Activated naive CD8-positive, alpha-beta T cell treated with anti-CD3 and anti-CD28 coated beads, Interleukin-2, amount 10 ng/mL, durations not matched to agents 7 days and 5 days (primary cell): ENCODE results near the gene KNG1. TPM values are rescaled to one million over a fixed set of nuclear protein-coding genes. Genes with fewer than 3 reads are reported as not detected.

Source experiments
- ATAC-seq: fragments of 150-1000 bp; cut with Tn5 transposase; one replicate; pipeline ENCODE4 v1.10.0; 2021; ENCODE audit warnings: low read depth, moderate library complexity
- POLR2A ChIA-PET: fragments of 350-600 bp; sonication (Branson Sonifier 250); formaldehyde crosslinking; loops from one replicate; lab custom pipeline; 2021; ENCODE audit warnings: antibody characterized with exemption; lab: Charles Lee
- DNase-seq: peaks from one replicate; pipeline ENCODE4 v3.0.0; 2021
- H3K27ac Mint-ChIP-seq: one replicate; pipeline ENCODE4 v1.8.0; 2022; ENCODE audit warnings: mild to moderate bottlenecking, mixed read lengths
- H3K27me3 Mint-ChIP-seq: one replicate; pipeline ENCODE4 v1.8.0; 2022; ENCODE audit warnings: mild to moderate bottlenecking, moderate library complexity, mixed read lengths
- H3K36me3 Mint-ChIP-seq: one replicate; pipeline ENCODE4 v1.8.0; 2021; ENCODE audit warnings: mild to moderate bottlenecking, mixed read lengths
- H3K4me1 Mint-ChIP-seq: one replicate; pipeline ENCODE4 v1.8.0; 2021; ENCODE audit warnings: mixed read lengths
- H3K4me3 Mint-ChIP-seq: one replicate; pipeline ENCODE4 v1.8.0; 2022; ENCODE audit warnings: mild to moderate bottlenecking, moderate library complexity, mixed read lengths
- H3K9me3 Mint-ChIP-seq: one replicate; pipeline ENCODE4 v1.8.0; 2021; ENCODE audit warnings: mixed read lengths
- total RNA-seq, 2 experiments: library from RNA; stranded (reverse); gene quantifications; one replicate each; pipeline ENCODE4 v1.2.3, GENCODE V29; 2021

The KNG1 gene
- total RNA-seq, 2 experiments from 2014 or later: not detected

GRCh38 chr3:186732169-186732766, 15.1 kb downstream of the KNG1 start:
- Mint-ChIP-seq H3K9me3 (no peaks in the 10 kb centered on the region), H3K36me3 (no peaks in the 10 kb centered on the region), H3K4me1 (peaks cover 5% of the 10 kb centered on the region), H3K27me3 (peaks cover 2% of the 10 kb centered on the region), H3K27ac (no peak overlapping the region), H3K4me3 (no peak overlapping the region)
- DNase-seq (no peak), ATAC-seq (no peak)
- POLR2A ChIA-PET: no interaction called here

DNA sequence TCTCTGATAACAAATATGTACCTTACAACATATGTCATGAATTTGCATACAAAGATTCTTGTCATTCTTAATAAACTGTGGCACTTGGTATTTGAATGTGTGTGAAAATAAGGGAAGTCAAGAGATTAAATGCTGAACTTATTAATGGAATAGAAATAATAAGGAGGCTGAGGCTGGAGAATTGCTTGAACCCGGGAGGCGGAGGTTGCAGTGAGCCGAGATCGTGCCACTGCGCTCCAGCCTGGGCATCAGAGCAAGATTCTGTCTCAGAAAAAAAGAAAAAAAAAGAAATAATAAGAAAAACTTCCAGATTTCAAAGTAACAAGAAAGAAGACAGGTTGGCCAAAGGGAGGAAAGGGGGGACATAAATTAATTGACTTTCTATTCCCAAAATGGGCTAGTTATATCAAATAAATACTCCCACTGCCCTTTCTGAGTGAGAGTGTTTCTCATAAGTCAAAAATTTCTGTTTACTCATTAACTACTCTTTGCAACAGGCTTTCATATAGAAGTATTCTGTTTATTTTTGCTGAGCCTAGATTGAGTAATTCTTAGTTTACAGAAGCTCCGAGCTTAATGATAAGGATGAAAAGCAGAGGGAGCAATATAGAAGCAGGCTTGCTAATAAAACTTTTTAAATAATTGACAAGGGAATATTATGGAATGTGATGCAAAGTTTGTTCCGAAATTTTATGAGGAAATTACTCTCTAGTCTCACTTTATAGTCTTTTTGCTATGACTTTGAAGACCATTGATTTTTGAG, 25.6 kb downstream of the KNG1 start:
- H3K27ac Mint-ChIP-seq: no peak overlapping the region
- POLR2A ChIA-PET: no interaction called here
- no peak for ATAC-seq
- H3K9me3 Mint-ChIP-seq: no peaks in the 10 kb centered on the region
- no peak overlapping the region for H3K4me3 Mint-ChIP-seq
- DNase-seq: no peak
- peaks cover 3% of the 10 kb centered on the region for H3K4me1 Mint-ChIP-seq
- no peaks in the 10 kb centered on the region for H3K27me3 Mint-ChIP-seq
- H3K36me3 Mint-ChIP-seq: peaks cover 2% of the 10 kb centered on the region

- Mint-ChIP-seq H3K4me3 (no peak overlapping the region), H3K9me3 (no peaks in the 10 kb centered on the region), H3K4me1 (peaks cover 8% of the 10 kb centered on the region), H3K27me3 (no peaks in the 10 kb centered on the region), H3K27ac (no peak overlapping the region), H3K36me3 (peaks cover 2% of the 10 kb centered on the region)
- POLR2A ChIA-PET: no interaction called here
- no peak for ATAC-seq
- no peak for DNase-seq
Observed at GRCh38 chr3:186743666-186744065, 26.5 kb downstream of the KNG1 start.

DNA sequence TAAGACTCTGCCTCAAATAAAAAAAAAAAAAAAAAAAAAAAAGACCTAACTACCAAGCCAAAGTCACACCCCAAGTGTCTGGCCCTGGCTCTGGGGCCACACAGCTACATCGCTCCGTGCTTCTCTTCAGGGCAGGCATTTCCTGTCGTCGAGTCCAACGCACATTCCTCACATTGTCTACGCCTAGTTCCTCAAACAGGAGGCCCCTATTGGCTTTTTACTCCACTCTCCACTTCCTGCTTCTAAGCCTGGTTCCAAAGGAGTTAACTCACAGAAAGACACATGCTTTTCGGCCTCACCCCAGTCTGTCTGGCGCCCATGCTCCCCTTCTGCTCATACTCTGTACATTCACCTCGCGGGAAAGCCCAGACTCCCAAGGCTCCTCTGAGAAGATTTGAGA, 28.8 kb downstream of the KNG1 start:
- H3K4me3 Mint-ChIP-seq: no peak overlapping the region
- H3K36me3 Mint-ChIP-seq: peaks cover 2% of the 10 kb centered on the region
- POLR2A ChIA-PET: no interaction called here
- H3K9me3 Mint-ChIP-seq: no peaks in the 10 kb centered on the region
- no peaks in the 10 kb centered on the region for H3K27me3 Mint-ChIP-seq
- peak; percentile 78 for ATAC-seq
- DNase-seq: no peak
- peaks cover 8% of the 10 kb centered on the region for H3K4me1 Mint-ChIP-seq
- H3K27ac Mint-ChIP-seq: peak overlapping the region; percentile 0

DNA sequence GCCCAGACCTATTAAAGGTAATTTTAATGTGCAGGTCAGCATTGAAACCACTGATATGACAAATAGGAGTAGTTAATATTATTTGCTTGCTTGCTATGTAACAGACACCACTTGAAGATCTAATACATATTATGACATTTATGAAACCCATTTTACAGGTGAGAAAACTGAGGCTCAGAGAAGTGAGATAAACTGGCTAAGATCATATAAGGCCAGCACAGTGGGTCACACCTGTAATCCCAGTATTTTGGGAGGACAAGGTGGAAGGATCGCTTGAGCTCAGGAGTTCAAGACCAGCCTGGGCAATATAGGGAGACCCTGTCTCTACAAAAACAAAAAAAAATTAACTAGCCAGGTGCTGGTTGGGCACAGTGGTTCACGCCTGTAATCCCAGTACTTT, 33.2 kb downstream of the KNG1 start:
- no peak for DNase-seq
- H3K9me3 Mint-ChIP-seq: no peaks in the 10 kb centered on the region
- no peak overlapping the region for H3K4me3 Mint-ChIP-seq
- no peak for ATAC-seq
- no peak overlapping the region for H3K27ac Mint-ChIP-seq
- POLR2A ChIA-PET: no interaction called here
- H3K27me3 Mint-ChIP-seq: peaks cover 3% of the 10 kb centered on the region
- peaks cover 12% of the 10 kb centered on the region for H3K4me1 Mint-ChIP-seq
- peaks cover 2% of the 10 kb centered on the region for H3K36me3 Mint-ChIP-seq

GRCh38 chr3:186751480-186751879, 34.3 kb downstream of the KNG1 start:
- Mint-ChIP-seq H3K27me3 (peaks cover 3% of the 10 kb centered on the region), H3K36me3 (no peaks in the 10 kb centered on the region), H3K9me3 (no peaks in the 10 kb centered on the region), H3K4me3 (no peak overlapping the region), H3K4me1 (peaks cover 8% of the 10 kb centered on the region), H3K27ac (no peak overlapping the region)
- POLR2A ChIA-PET: no interaction called here
- DNase-seq (no peak), ATAC-seq (no peak)

DNA sequence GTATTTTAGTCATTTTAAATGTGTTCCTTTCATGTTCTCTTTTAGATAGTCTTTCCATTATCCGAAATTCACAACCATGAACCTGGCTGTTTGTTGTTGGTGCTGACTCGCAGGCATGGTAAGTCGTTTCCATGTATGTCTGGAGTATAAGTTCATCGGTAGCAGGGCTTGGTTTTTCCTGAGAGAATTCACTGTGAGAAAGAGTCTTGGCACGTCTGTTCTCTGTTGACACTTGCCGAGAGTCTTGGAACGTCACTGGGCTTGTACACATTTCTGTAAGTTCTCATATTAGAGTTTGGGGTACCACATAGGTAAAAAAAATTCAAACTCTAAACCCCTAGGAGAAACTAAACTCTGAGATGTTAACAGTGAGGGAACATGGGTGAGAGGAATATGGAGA, 36.8 kb downstream of the KNG1 start:
- H3K27ac Mint-ChIP-seq: no peak overlapping the region
- H3K9me3 Mint-ChIP-seq: no peaks in the 10 kb centered on the region
- peaks cover 3% of the 10 kb centered on the region for H3K27me3 Mint-ChIP-seq
- no peak for DNase-seq
- peaks cover 3% of the 10 kb centered on the region for H3K4me1 Mint-ChIP-seq
- H3K4me3 Mint-ChIP-seq: no peak overlapping the region
- POLR2A ChIA-PET: no interaction called here
- no peak for ATAC-seq
- no peaks in the 10 kb centered on the region for H3K36me3 Mint-ChIP-seq

DNA sequence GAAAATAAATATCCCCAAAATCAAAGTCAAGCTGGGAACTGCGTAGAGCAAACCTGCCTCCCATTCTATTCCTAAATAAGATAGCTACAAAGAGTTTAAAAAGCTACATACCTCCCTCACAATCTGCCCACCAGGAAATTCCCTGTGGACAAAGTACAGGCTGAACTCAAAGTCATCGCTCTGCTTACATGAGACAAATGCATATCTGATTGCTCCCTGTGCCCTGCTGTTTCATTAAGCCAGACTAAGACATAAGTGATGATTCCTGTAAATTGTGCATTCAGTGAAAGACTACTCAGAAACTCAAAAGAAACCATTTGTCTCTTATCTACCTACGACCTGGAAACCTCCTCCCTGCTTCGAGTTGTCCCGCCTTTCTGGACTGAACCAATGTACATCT, 37.7 kb downstream of the KNG1 start:
- POLR2A ChIA-PET: no interaction called here
- Mint-ChIP-seq H3K4me1 (peaks cover 3% of the 10 kb centered on the region), H3K36me3 (no peaks in the 10 kb centered on the region), H3K4me3 (no peak overlapping the region), H3K9me3 (no peaks in the 10 kb centered on the region), H3K27ac (no peak overlapping the region), H3K27me3 (peaks cover 3% of the 10 kb centered on the region)
- no peak for DNase-seq
- ATAC-seq: no peak

GRCh38 chr3:186757214-186757613, 40.1 kb downstream of the KNG1 start:
- no peak for DNase-seq
- H3K4me1 Mint-ChIP-seq: peaks cover 3% of the 10 kb centered on the region
- no peak for ATAC-seq
- no peaks in the 10 kb centered on the region for H3K9me3 Mint-ChIP-seq
- no peaks in the 10 kb centered on the region for H3K36me3 Mint-ChIP-seq
- H3K4me3 Mint-ChIP-seq: no peak overlapping the region
- POLR2A ChIA-PET: no interaction called here
- H3K27ac Mint-ChIP-seq: no peak overlapping the region
- no peaks in the 10 kb centered on the region for H3K27me3 Mint-ChIP-seq

DNA sequence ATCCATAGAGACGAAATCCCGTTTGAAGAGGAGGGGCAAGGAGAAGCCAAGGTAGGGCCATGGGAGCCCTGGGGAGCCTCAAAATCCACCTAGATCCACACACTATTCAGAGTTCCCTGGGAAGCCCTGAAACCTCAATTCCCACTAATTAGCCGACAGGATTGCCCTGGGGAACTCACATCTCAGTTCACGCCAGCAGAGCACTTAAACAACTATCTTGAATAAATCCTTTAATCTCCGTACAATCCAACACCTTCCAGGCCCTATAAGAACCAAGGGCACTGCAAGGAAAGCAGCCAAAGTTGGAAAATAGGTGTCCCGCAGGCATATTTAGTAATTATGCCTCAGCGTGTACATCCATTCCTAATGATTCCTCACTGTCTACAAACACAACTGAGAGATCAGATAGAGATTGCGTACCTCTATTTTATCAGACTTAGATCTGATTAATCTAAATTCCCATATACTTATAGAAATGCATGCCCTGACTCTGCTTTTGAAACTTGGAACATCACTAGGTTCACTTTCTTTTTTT, 40.6 kb downstream of the KNG1 start:
- H3K9me3 Mint-ChIP-seq: no peaks in the 10 kb centered on the region
- H3K27me3 Mint-ChIP-seq: no peaks in the 10 kb centered on the region
- H3K4me1 Mint-ChIP-seq: peaks cover 3% of the 10 kb centered on the region
- POLR2A ChIA-PET: no interaction called here
- no peak overlapping the region for H3K27ac Mint-ChIP-seq
- DNase-seq (no peak), ATAC-seq (no peak)
- no peak overlapping the region for H3K4me3 Mint-ChIP-seq
- no peaks in the 10 kb centered on the region for H3K36me3 Mint-ChIP-seq

DNA sequence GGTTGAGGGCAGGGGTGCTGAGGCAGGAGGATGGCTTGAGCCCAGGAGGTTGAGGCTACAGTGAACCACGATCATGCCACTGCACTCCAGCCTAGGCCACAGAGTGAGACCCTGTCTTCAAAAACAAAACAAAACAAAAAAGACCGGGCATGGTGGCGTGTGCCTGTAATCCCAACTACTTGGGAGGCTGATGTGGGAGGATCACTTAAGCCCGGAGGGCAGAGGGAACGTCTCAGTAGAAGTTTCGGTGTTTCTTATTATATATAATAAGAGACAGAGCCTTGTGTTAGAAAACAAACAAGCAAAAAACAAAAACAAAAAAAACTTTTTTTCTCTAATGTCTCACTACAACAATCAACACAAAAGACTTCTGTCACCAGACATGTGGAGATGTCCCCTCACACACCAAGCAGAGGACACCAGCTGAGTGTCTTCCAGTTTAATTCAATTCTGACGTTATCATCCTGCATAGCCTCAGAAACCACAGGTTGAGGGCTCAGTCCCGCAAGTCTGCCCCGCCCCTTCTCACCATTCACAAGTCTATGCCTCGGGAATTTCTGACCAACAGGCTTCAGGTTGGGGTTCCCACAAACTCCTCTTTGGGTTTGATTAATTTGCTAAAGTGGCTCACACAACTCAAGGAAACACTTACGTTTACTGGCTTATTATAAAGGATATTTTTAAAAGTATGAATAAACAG, 42.2 kb downstream of the KNG1 start:
- POLR2A ChIA-PET: no interaction called here
- Mint-ChIP-seq H3K4me3 (no peak overlapping the region), H3K36me3 (no peaks in the 10 kb centered on the region), H3K27me3 (no peaks in the 10 kb centered on the region), H3K9me3 (no peaks in the 10 kb centered on the region), H3K4me1 (no peaks in the 10 kb centered on the region), H3K27ac (no peak overlapping the region)
- ATAC-seq (no peak), DNase-seq (no peak)

DNA sequence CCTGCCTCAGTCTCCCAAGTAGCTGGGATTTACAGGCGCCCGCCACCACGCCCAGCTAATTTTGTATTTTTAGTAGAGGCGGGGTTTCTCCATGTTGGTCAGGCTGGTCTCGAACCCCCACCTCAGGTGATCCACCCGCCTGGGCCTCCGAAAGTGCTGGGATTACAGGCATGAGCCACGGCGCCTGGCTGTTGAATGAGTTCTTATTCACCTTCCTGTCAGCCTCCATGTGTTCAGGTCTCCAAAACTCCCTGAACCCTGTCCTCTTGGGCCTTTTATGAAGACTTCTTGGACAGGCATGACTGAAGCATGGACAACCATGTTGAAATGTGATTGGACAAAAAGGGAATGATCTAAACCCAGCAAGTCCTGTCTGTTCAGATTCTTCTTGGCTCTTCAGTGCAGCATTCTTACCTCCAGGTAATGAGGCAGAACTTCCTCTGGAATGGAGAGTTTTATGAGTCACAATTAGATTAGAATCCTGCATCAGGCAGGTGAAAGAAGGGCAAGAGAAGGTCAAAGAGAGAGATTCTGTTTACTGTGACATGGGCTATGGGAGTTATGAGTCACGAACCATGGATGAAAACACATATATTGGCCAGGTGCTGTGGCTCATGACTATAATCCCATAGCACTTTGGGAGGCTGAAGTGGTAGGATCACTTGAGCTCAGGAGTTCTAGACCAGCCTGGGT, 43.1 kb downstream of the KNG1 start:
- ATAC-seq (no peak), DNase-seq (no peak)
- Mint-ChIP-seq H3K36me3 (peaks cover 2% of the 10 kb centered on the region), H3K4me1 (no peaks in the 10 kb centered on the region), H3K27me3 (no peaks in the 10 kb centered on the region), H3K9me3 (no peaks in the 10 kb centered on the region), H3K4me3 (no peak overlapping the region), H3K27ac (no peak overlapping the region)
- POLR2A ChIA-PET: no interaction called here

DNA sequence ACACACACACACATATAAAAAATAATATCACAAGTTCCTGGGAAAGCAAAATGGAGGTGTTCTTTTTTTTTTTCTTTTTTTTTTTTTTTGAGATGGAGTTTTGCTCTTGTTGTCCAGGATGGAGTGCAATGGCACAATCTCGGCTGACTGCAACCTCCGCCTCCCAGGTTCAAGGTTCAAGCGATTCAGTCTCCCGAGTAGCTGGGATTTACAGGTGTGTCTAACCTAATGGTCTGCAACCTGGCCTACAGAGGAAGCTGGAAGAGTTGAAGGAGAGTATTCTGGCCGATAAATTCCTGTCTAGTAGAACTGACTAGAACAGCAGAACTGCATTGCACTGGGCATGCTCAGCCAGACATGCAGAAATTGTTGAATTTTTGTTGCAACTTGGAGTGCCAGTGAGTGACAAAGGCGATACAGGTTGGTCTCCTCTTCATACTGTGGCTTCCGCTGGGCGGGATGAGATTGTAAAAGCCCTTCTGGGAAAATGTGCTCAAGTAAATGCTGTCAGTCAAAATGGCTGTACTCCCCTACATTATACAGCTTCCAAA, 43.8 kb downstream of the KNG1 start:
- ATAC-seq (no peak), DNase-seq (no peak)
- Mint-ChIP-seq H3K4me3 (no peak overlapping the region), H3K9me3 (no peaks in the 10 kb centered on the region), H3K27me3 (no peaks in the 10 kb centered on the region), H3K4me1 (no peaks in the 10 kb centered on the region), H3K36me3 (peaks cover 3% of the 10 kb centered on the region), H3K27ac (no peak overlapping the region)
- POLR2A ChIA-PET: no interaction called here
